HEK293 (cell line): ENCODE results near the gene AFF4.
A peak's percentile ranks its signal among the peaks of the same experiment; 100 is the strongest.

Source experiments
- CTCF ChIA-PET: fragments of 350-600 bp; formaldehyde crosslinking; extraction: SDS; loops from one replicate; lab custom pipeline; 2021; ENCODE audit warnings: antibody characterized with exemption; lab: Yijun Ruan, JAX
- POLR2A ChIA-PET: fragments of 300-600 bp; formaldehyde crosslinking; extraction: SDS; loops from one replicate; lab custom pipeline; 2020; ENCODE audit warnings: antibody characterized with exemption, inconsistent platforms; lab: Yijun Ruan, JAX
- H3K27ac ChIP-seq: fragments of 200-500 bp; sonication (Bioruptor generic); 2 replicates; pipeline ENCODE4 v1.5.1; 2014; ENCODE audit warnings: low read depth, low read length, control low read depth, inconsistent platforms; ENCODE audit errors: extremely low read depth
- H3K36me3 ChIP-seq, 2 experiments: fragments of 200-500 bp in 1 of 2; sonication (Bioruptor generic) in 1 of 2; 1 replicate in 1 of 2; 2 replicates in 1 of 2; pipeline ENCODE4 v1.5.1; 2014 to 2017; ENCODE audit warnings: inconsistent platforms in 2 of 2, low read length in 2 of 2; ENCODE audit not compliant: control insufficient read depth in 2 of 2, insufficient read depth in 1 of 2
- H3K4me1 ChIP-seq: fragments of 200-500 bp; sonication (Bioruptor generic); 2 replicates; pipeline ENCODE4 v1.5.1; 2014; ENCODE audit warnings: mild to moderate bottlenecking, low read length, inconsistent platforms; ENCODE audit not compliant: control insufficient read depth, insufficient read depth
- H3K4me3 ChIP-seq: 2 replicates; pipeline ENCODE4 v1.5.1; 2011; ENCODE audit warnings: low read depth, mild to moderate bottlenecking, control low read depth, low read length, moderate library complexity
- H3K9me3 ChIP-seq: fragments of 200-500 bp; sonication (Bioruptor generic); 2 replicates; pipeline ENCODE4 v1.5.1; 2014; ENCODE audit warnings: low read depth, low read length, inconsistent platforms; ENCODE audit not compliant: control insufficient read depth, insufficient read depth
- BCL11A ChIP-seq: fragments of 450-650 bp; formaldehyde crosslinking; IDR thresholded peaks from 2 replicates; pipeline ENCODE4 v1.5.1; 2016; ENCODE audit warnings: low read depth, missing biosample characterization, missing genetic modification characterization
- BCL11B ChIP-seq: fragments of 450-650 bp; formaldehyde crosslinking; IDR thresholded peaks from 2 replicates; pipeline ENCODE4 v1.5.1; 2016; ENCODE audit warnings: low read depth, missing biosample characterization, missing genetic modification characterization
- EGR2 ChIP-seq: fragments of 450-650 bp; formaldehyde crosslinking; IDR thresholded peaks from 2 replicates; pipeline ENCODE4 v1.5.1; 2016; ENCODE audit warnings: low read depth, missing biosample characterization, missing genetic modification characterization
- GLI2 ChIP-seq: fragments of 450-650 bp; formaldehyde crosslinking; IDR thresholded peaks from 2 replicates; pipeline ENCODE4; 2017; ENCODE audit warnings: missing biosample characterization, missing genetic modification characterization, low read depth, borderline replicate concordance
- KLF8 ChIP-seq: fragments of 450-650 bp; formaldehyde crosslinking; IDR thresholded peaks from 2 replicates; pipeline ENCODE4 v1.5.1; 2016; ENCODE audit warnings: missing biosample characterization, missing genetic modification characterization
- PRDM1 ChIP-seq: fragments of 450-650 bp; formaldehyde crosslinking; IDR thresholded peaks from 2 replicates; pipeline ENCODE4; 2016; ENCODE audit warnings: missing biosample characterization, missing genetic modification characterization
- SETDB1 ChIP-seq: IDR thresholded peaks from one replicate; pipeline ENCODE4 v1.6.1; 2017; ENCODE audit warnings: mild to moderate bottlenecking, low read length, moderate library complexity, mixed read lengths; ENCODE audit not compliant: insufficient read length
- WT1 ChIP-seq: fragments of 450-650 bp; formaldehyde crosslinking; IDR thresholded peaks from 2 replicates; pipeline ENCODE4 v1.5.1; 2016; ENCODE audit warnings: missing biosample characterization, missing genetic modification characterization
- ZBTB1 ChIP-seq: fragments of 450-650 bp; formaldehyde crosslinking; IDR thresholded peaks from 2 replicates; pipeline ENCODE4 v1.5.1; 2016; ENCODE audit warnings: missing biosample characterization, missing genetic modification characterization
- ZFP41 ChIP-seq: fragments of 450-650 bp; formaldehyde crosslinking; IDR thresholded peaks from 2 replicates; pipeline ENCODE4 v1.5.1; 2016; ENCODE audit warnings: missing biosample characterization, missing genetic modification characterization, borderline replicate concordance
- ZNF112 ChIP-seq: fragments of 450-650 bp; formaldehyde crosslinking; IDR thresholded peaks from 2 replicates; pipeline ENCODE4 v1.5.0; 2017; ENCODE audit warnings: missing biosample characterization, missing genetic modification characterization
- ZNF133 ChIP-seq: fragments of 450-650 bp; formaldehyde crosslinking; IDR thresholded peaks from 2 replicates; pipeline ENCODE4 v1.5.1; 2016; ENCODE audit warnings: missing biosample characterization, missing genetic modification characterization
- ZNF169 ChIP-seq: fragments of 450-650 bp; formaldehyde crosslinking; IDR thresholded peaks from 2 replicates; pipeline ENCODE4 v1.5.1; 2016; ENCODE audit warnings: missing biosample characterization, missing genetic modification characterization
- ZNF184 ChIP-seq: fragments of 450-650 bp; IDR thresholded peaks from 2 replicates; pipeline ENCODE4 v1.5.1; 2018; ENCODE audit warnings: missing biosample characterization, mild to moderate bottlenecking, missing genetic modification characterization
- ZNF202 ChIP-seq: fragments of 450-650 bp; formaldehyde crosslinking; IDR thresholded peaks from 2 replicates; pipeline ENCODE4 v1.5.1; 2016; ENCODE audit warnings: missing biosample characterization, missing genetic modification characterization, borderline replicate concordance
- ZNF423 ChIP-seq: fragments of 450-650 bp; formaldehyde crosslinking; IDR thresholded peaks from 2 replicates; pipeline ENCODE4 v1.5.1; 2016; ENCODE audit warnings: missing biosample characterization, missing genetic modification characterization
- ZNF473 ChIP-seq: fragments of 450-650 bp; formaldehyde crosslinking; IDR thresholded peaks from 2 replicates; pipeline ENCODE4 v1.5.1; 2017; ENCODE audit warnings: missing biosample characterization, missing genetic modification characterization
- ZNF514 ChIP-seq: fragments of 450-650 bp; formaldehyde crosslinking; IDR thresholded peaks from 2 replicates; pipeline ENCODE4 v1.5.1; 2016; ENCODE audit warnings: missing biosample characterization, missing genetic modification characterization
- ZNF521 ChIP-seq: fragments of 450-650 bp; formaldehyde crosslinking; IDR thresholded peaks from 2 replicates; pipeline ENCODE4 v1.5.1; 2017; ENCODE audit warnings: missing biosample characterization, mild to moderate bottlenecking, missing genetic modification characterization
- ZNF544 ChIP-seq: fragments of 450-650 bp; formaldehyde crosslinking; IDR thresholded peaks from 2 replicates; pipeline ENCODE4 v1.5.0; 2017; ENCODE audit warnings: missing biosample characterization, missing genetic modification characterization
- ZNF558 ChIP-seq: fragments of 450-650 bp; formaldehyde crosslinking; IDR thresholded peaks from 2 replicates; pipeline ENCODE4 v1.5.1; 2016; ENCODE audit warnings: missing biosample characterization, missing genetic modification characterization

AFF4 gene

DNA sequence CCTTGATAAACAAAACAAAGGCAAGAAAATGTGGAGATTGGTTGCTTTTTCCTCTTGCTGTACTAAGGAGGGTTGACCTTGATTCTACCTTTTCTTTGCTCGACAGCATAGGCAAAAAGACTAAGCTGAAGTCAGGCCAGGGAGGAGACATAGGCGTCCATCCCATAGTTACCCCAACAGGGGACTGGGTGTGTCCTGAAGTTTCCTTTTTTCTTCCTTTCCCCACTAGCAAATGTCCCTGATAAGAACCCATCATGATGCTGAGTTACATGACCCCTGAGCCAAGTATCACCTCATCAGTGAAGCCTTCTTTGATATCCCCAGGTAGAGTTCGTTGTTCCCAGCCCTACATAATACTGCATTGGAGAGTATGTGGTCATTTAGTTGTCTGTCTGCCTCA, 123.1 kb downstream of the AFF4 start (continued):
- no peak for TF ChIP-seq ZNF514 (tag by site-specific recombination)
- no peak for TF ChIP-seq ZNF521 (tag by site-specific recombination)
- TF ChIP-seq ZNF473 (tag by site-specific recombination) = no peak
- no peak for TF ChIP-seq BCL11B (tag by site-specific recombination)
- no peak for TF ChIP-seq ZNF112
- no peak for TF ChIP-seq ZBTB1 (tag by site-specific recombination)
- no peak for TF ChIP-seq ZNF184 (tag by site-specific recombination)

DNA sequence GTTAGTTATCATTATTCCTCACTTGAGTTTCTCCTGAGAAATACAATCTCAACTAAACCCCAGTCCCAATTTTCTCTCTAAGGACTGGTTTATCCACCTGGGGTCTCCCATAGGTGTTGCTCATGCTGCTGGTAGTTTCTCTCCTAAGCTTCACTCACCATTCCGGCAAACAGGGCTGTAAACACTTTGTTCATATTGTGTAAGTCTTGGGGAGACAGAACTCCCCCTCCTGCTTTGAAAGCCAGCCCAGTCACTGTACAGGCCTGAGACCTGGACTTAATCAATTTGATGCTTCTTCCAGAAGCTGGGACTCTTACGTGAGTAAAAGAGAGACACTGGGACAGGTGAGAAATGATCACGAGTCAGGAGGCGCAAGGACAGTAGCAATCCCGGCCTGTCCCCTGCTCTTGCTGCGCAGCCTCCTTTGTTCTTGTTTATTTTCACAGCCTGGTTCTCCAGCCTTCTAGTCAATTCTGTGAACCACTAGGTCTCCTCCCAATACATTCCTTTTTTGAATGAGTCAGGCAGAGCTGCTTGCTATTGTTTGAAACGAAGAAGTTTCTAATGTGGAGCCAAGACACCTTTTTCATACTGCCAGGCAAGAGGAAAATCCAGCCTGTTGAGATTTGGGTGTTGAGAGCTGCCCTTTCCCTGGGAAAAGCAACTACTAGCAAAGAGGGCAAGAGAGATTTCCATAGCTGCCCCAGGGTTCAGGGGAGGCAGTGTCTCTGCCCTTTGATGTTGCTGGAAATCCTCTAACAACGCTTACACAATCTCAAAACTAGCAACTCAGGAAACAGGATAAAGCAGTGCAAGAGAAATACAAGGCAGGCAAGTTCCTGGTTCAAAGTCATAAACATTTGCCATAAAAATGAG, 123.8 kb downstream of the AFF4 start:
- ChIA-PET CTCF (interaction anchor here (0.6 to 1.0 kb wide), 3 partner anchors 10 to 25 kb away, joined by 3 to 4 read pairs (median 3); no protein-coding TSS in a partner anchor), POLR2A (interaction anchor here (0.8 kb wide), 1 partner anchor 15 kb away, joined by 3 read pairs; no protein-coding TSS in a partner anchor)
- no peak overlapping the region for H3K27ac ChIP-seq

DNA sequence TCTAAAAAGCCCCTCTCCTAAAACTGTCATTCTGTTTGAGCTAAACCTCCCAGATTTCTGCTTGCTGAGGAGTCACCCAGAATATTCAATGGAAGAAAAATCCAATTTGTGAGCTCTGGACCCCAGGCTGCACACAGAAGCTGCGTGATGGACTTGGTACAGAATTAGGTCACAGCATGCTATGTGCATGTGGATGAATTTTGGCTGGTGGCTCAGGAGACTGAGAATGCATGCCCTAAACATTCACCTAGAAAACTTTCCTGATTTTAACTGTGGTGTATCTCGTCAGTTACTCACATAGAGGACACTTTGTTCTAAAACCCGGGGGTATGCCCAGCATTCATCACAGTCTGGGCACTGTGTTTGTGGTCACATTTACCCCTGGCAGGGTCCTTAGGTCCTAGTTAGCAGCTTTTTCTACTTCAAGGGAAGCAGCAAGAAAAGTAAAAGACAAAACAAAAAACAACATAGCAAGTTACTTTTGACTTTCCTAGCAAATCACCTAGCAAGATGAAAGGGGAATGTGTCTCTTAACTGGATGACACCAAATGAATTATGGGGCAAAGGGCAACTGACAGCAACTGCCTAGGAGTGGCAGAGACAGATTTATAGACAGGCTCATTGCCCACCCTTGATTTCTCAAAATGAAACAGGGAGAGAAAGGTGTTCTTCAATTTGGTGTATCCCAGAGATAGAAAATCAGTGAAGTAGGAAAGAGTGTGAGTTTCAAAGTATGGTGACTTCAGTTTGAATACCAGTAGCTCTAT, 124.7 kb downstream of the AFF4 start:
- Histone ChIP-seq H3K4me3 (no peak overlapping the region), H3K27ac (no peak overlapping the region), H3K9me3 (no peaks in the 10 kb centered on the region), H3K36me3 (no peaks in the 10 kb centered on the region), H3K4me1 (no peaks in the 10 kb centered on the region)
- ChIA-PET POLR2A (interaction anchor here (0.8 kb wide), 1 partner anchor 16 kb away, joined by 3 read pairs; no protein-coding TSS in a partner anchor), CTCF (interaction anchor here (0.6 to 1.0 kb wide), 3 partner anchors 9 to 45 kb away, joined by 3 read pairs; no protein-coding TSS in a partner anchor)
- TF ChIP-seq PRDM1 = 0 out of 2 replicates have a peak, but pooled peaks have one; percentile 7
- no peak for TF ChIP-seq BCL11A (tag by site-specific recombination)
- TF ChIP-seq, all 188 proteins: peak for 1

More for the DNA sequence above, 123.8 kb downstream of the AFF4 start:
- Histone ChIP-seq H3K36me3 (no peaks in the 10 kb centered on the region), H3K4me3 (no peak overlapping the region), H3K4me1 (no peaks in the 10 kb centered on the region), H3K9me3 (no peaks in the 10 kb centered on the region)
- TF ChIP-seq ZNF169 (tag by site-specific recombination) (no peak), SETDB1 (no peak), ZNF133 (tag by site-specific recombination) (no peak), PRDM1 (no peak), ZNF423 (no peak), WT1 (tag by site-specific recombination) (no peak), EGR2 (tag by site-specific recombination) (no peak), GLI2 (no peak), ZNF202 (tag by site-specific recombination) (no peak), ZBTB1 (tag by site-specific recombination) (no peak), ZNF514 (tag by site-specific recombination) (no peak), ZNF521 (tag by site-specific recombination) (no peak), KLF8 (tag by site-specific recombination) (no peak), ZNF558 (tag by site-specific recombination) (no peak), ZNF544 (tag by site-specific recombination) (no peak), ZFP41 (tag by site-specific recombination) (no peak)
